BE2C (cell line): ENCODE measurements around the gene TMEM132A.

ENCODE experiments used
- DNase-seq: peaks from one replicate; pipeline ENCODE4 v3.0.0-alpha.2; 2020
- H3K27me3 ChIP-seq: fragments of 250-450 bp; sonication (Bioruptor Pico); 2 replicates; pipeline ENCODE4 v1.5.1; 2020; ENCODE audit warnings: mild to moderate bottlenecking
- H3K36me3 ChIP-seq: fragments of 250-450 bp; sonication (Bioruptor Pico); 2 replicates; pipeline ENCODE4 v1.5.1; 2020; ENCODE audit warnings: mild to moderate bottlenecking
- H3K4me1 ChIP-seq: fragments of 250-450 bp; sonication (Bioruptor Pico); 2 replicates; pipeline ENCODE4 v1.5.1; 2020
- H3K4me3 ChIP-seq: 2 replicates; pipeline ENCODE4 v1.5.1; 2011; ENCODE audit warnings: low read depth, low read length
- H3K9me3 ChIP-seq: fragments of 250-450 bp; sonication (Bioruptor Pico); 2 replicates; pipeline ENCODE4 v1.5.1; 2020
- CTCF ChIP-seq: IDR thresholded peaks from 2 replicates; pipeline ENCODE4 v1.5.1; 2012; ENCODE audit warnings: mild to moderate bottlenecking, low read depth, low read length

TMEM132A gene

DNA sequence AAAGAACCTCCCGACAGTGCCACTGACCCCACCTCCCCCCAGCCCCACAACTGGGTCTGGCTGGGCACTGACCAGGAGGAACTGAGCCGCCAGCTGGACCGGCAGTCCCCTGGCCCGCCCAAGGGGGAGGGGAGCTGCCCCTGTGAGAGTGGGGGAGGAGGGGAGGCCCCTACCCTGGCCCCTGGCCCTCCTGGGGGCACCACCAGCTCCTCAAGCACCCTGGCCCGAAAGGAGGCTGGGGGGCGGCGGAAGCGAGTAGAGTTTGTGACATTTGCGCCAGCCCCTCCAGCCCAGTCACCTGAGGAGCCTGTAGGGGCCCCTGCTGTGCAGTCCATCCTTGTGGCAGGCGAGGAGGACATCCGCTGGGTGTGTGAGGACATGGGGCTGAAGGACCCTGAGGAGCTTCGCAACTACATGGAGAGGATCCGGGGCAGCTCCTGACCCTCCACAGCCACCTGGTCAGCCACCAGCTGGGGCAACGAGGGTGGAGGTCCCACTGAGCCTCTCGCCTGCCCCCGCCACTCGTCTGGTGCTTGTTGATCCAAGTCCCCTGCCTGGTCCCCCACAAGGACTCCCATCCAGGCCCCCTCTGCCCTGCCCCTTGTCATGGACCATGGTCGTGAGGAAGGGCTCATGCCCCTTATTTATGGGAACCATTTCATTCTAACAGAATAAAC lies 12.3 kb downstream of the TMEM132A start:
- peaks cover 2% of the 10 kb centered on the region; the same call in 1 of the 2 replicates for H3K36me3 ChIP-seq
- no peak for TF ChIP-seq CTCF
- no peaks in the 10 kb centered on the region for H3K9me3 ChIP-seq
- H3K4me3 ChIP-seq: no peak overlapping the region
- no peaks in the 10 kb centered on the region for H3K4me1 ChIP-seq
- no peak for DNase-seq
- no peaks in the 10 kb centered on the region for H3K27me3 ChIP-seq

- TF ChIP-seq CTCF: no peak
- H3K27me3 ChIP-seq: no peaks in the 10 kb centered on the region
- DNase-seq: no peak
- no peaks in the 10 kb centered on the region for H3K4me1 ChIP-seq
- peaks cover 2% of the 10 kb centered on the region; the same call in 1 of the 2 replicates for H3K36me3 ChIP-seq
- H3K4me3 ChIP-seq: no peak overlapping the region
- no peaks in the 10 kb centered on the region for H3K9me3 ChIP-seq
Observed at GRCh38 chr11:60937144-60937527, 12.9 kb downstream of the TMEM132A start.

DNA sequence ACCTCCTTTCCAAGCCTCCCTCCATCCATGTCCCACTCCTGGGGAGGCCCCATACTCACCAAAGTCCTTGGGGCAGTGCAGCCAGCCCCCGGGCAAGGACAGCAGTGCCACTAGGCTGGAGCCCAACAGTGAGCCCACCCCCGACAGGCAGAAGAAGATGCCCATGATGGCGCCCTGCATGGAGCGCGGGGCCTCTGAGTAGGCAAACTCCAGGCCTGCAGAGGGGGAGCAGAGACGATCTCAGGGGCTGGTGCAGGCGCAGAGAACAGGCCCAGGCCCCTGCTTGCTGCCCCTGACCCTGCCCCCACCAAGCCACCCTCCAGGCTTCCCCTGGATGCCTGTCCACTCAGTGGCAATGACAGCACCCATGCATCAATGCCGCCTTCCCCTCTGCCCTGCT lies 13.6 kb downstream of the TMEM132A start:
- DNase-seq: no peak
- Histone ChIP-seq H3K36me3 (peaks cover 2% of the 10 kb centered on the region; the same call in 1 of the 2 replicates), H3K27me3 (no peaks in the 10 kb centered on the region)

GRCh38 chr11:60938500-60938899 lies 14.2 kb downstream of the TMEM132A start:
- no peak overlapping the region for H3K4me3 ChIP-seq

More for the DNA sequence above, 13.6 kb downstream of the TMEM132A start:
- H3K4me3 ChIP-seq: no peak overlapping the region
- H3K4me1 ChIP-seq: no peaks in the 10 kb centered on the region
- H3K9me3 ChIP-seq: no peaks in the 10 kb centered on the region
- TF ChIP-seq CTCF: no peak

GRCh38 chr11:60939301-60939700 lies 15.0 kb downstream of the TMEM132A start:
- TF ChIP-seq CTCF: no peak

More at GRCh38 chr11:60938500-60938899, 14.2 kb downstream of the TMEM132A start:
- Histone ChIP-seq H3K9me3 (no peaks in the 10 kb centered on the region), H3K4me1 (no peaks in the 10 kb centered on the region), H3K36me3 (peaks cover 2% of the 10 kb centered on the region; the same call in 1 of the 2 replicates), H3K27me3 (no peaks in the 10 kb centered on the region)
- TF ChIP-seq CTCF: no peak
- DNase-seq: no peak

GRCh38 chr11:60939855-60940254 lies 15.6 kb downstream of the TMEM132A start:
- Histone ChIP-seq H3K9me3 (no peaks in the 10 kb centered on the region), H3K4me1 (no peaks in the 10 kb centered on the region), H3K36me3 (peaks cover 2% of the 10 kb centered on the region; the same call in 1 of the 2 replicates), H3K4me3 (no peak overlapping the region), H3K27me3 (no peaks in the 10 kb centered on the region)
- no peak for DNase-seq
- TF ChIP-seq CTCF: no peak

More at GRCh38 chr11:60939301-60939700, 15.0 kb downstream of the TMEM132A start:
- no peaks in the 10 kb centered on the region for H3K27me3 ChIP-seq
- H3K4me1 ChIP-seq: no peaks in the 10 kb centered on the region
- H3K9me3 ChIP-seq: no peaks in the 10 kb centered on the region
- H3K36me3 ChIP-seq: peaks cover 2% of the 10 kb centered on the region; the same call in 1 of the 2 replicates
- no peak overlapping the region for H3K4me3 ChIP-seq
- no peak for DNase-seq
